ENCODE measurements around the gene GFRA4.

DNA sequence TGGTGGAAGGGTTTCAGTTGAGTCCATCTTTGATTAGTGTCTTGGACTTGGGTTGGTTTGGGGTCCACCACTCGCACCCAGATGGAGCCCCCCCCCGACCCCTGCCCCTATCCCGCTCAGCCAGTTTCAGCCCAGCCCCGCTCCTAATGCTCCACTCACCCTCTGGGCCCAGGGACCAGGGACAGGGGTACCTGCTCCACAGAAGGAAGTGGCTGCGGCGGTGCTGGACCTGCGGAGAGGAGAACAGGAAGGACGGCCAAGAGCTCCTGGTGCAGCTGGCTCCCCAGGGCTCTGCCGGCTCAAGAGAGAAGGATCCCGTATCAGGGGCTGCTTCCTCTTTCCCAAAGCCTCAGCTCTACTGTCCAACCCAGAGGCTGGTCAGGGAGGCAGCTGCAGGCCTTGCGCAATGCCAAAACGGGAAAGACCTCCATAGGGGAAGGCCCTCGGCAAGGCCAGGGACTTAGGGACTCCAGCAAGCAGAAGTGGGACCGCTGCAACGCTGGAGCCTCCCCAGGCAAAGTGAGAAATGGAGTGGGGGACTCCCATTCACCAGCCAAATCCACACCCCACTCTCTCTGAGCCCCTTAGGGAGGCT lies 49.2 kb upstream of the GFRA4 start, which contains the start of gene SIGLEC1:
- TF ChIP-seq CTCF (IDR thresholded peaks at IDR 0.05) (no peak), POLR2A (IDR thresholded peaks at IDR 0.05) (no peak), EP300 (IDR thresholded peaks at IDR 0.05) (no peak)

All from sigmoid colon (tissue), 4 donors.